Right atrium auricular region (tissue), 2 donors: ENCODE data around the gene OS9. TPM values are rescaled to one million over a fixed set of nuclear protein-coding genes. Genes with fewer than 3 reads are reported as not detected.

ENCODE experiments used
- DNase-seq: peaks from one replicate; pipeline ENCODE4 v3.0.0-alpha.2; 2019; ENCODE audit warnings: low spot score
- H3K27ac ChIP-seq, 2 donors: fragments of 200-600 bp; sonication (generic); 1 replicate in 1 of 2; 2 replicates in 1 of 2; pipeline ENCODE4 v1.5.1; 2016 to 2019
- H3K27me3 ChIP-seq, 2 donors: fragments of 200-600 bp; sonication (generic); one replicate each; pipeline versions ENCODE4 v1.5.1 to v1.6.0; 2017 to 2019
- H3K36me3 ChIP-seq: fragments of 200-600 bp; sonication (generic); one replicate; pipeline ENCODE4 v1.5.1; 2016
- H3K4me1 ChIP-seq, 2 donors: fragments of 200-600 bp; sonication (generic); one replicate each; pipeline versions ENCODE4 v1.5.1 to v1.6.0; 2017 to 2019
- H3K4me3 ChIP-seq, 2 donors: fragments of 200-600 bp; sonication (generic); 1 replicate in 1 of 2; 2 replicates in 1 of 2; pipeline ENCODE4 v1.5.1; 2017 to 2019; ENCODE audit warnings: mild to moderate bottlenecking in 1 of 2, moderate library complexity in 1 of 2
- H3K9me3 ChIP-seq, 2 donors: fragments of 200-600 bp; sonication (generic); one replicate each; pipeline ENCODE4 v1.5.1; 2019
- CTCF ChIP-seq, 2 donors: fragments of 200-600 bp; sonication (generic); IDR thresholded peaks; one replicate each; pipeline ENCODE4 v1.5.1; 2019; ENCODE audit warnings: antibody characterized with exemption in 2 of 2
- total RNA-seq, 2 donors: library from RNA; depleted of rRNA; stranded (reverse); fragments of >200 nt; gene quantifications; one replicate each; pipeline ENCODE4 v1.1.0, GENCODE V29; 2016

OS9 gene
- total RNA-seq, 2 donors from 2014 or later, result 161 to 173 TPM

- TF ChIP-seq CTCF (IDR thresholded peaks at IDR 0.05), result no peak
- Histone ChIP-seq H3K36me3 (peaks cover 54% of the 10 kb centered on the region), H3K27me3 (no peaks in the 10 kb centered on the region), H3K4me1 (no peaks in the 10 kb centered on the region), H3K9me3 (no peaks in the 10 kb centered on the region), H3K27ac (no peak overlapping the region), H3K4me3 (no peak overlapping the region)
- DNase-seq, result peak; percentile 36
Observed at GRCh38 chr12:57715786-57716185, 21.9 kb downstream of the OS9 start.

- Histone ChIP-seq H3K4me3 (no peak overlapping the region), H3K4me1 (no peaks in the 10 kb centered on the region), H3K27me3 (no peaks in the 10 kb centered on the region), H3K36me3 (peaks cover 59% of the 10 kb centered on the region), H3K27ac (no peak overlapping the region), H3K9me3 (no peaks in the 10 kb centered on the region)
- no peak for TF ChIP-seq CTCF (IDR thresholded peaks at IDR 0.05)
- DNase-seq, result peak; percentile 26
Observed at GRCh38 chr12:57716305-57716704, 22.4 kb downstream of the OS9 start.

- H3K36me3 ChIP-seq, result peaks cover 64% of the 10 kb centered on the region
- no peaks in the 10 kb centered on the region for H3K27me3 ChIP-seq
- no peaks in the 10 kb centered on the region for H3K4me1 ChIP-seq
- DNase-seq, result peak; percentile 9
- no peak for TF ChIP-seq CTCF (IDR thresholded peaks at IDR 0.05)
- no peaks in the 10 kb centered on the region for H3K9me3 ChIP-seq
- no peak overlapping the region for H3K4me3 ChIP-seq
- no peak overlapping the region for H3K27ac ChIP-seq
Observed at GRCh38 chr12:57717131-57717530, 23.2 kb downstream of the OS9 start.

- TF ChIP-seq CTCF (IDR thresholded peaks at IDR 0.05), result no peak
- H3K27me3 ChIP-seq, result no peaks in the 10 kb centered on the region
- H3K4me3 ChIP-seq, result no peak overlapping the region
- DNase-seq, result peak; percentile 42
- no peaks in the 10 kb centered on the region for H3K4me1 ChIP-seq
- no peaks in the 10 kb centered on the region for H3K9me3 ChIP-seq
- peaks cover 64% of the 10 kb centered on the region for H3K36me3 ChIP-seq
- H3K27ac ChIP-seq, result no peak overlapping the region
Observed at GRCh38 chr12:57717846-57718640, 24.1 kb downstream of the OS9 start.

GRCh38 chr12:57718641-57719528, 25.0 kb downstream of the OS9 start:
- no peak overlapping the region for H3K4me3 ChIP-seq
- H3K27ac ChIP-seq, result no peak overlapping the region
- TF ChIP-seq CTCF (IDR thresholded peaks at IDR 0.05), result no peak
- H3K9me3 ChIP-seq, result no peaks in the 10 kb centered on the region
- DNase-seq, result peak; percentile 30
- no peaks in the 10 kb centered on the region for H3K4me1 ChIP-seq
- peaks cover 64% of the 10 kb centered on the region for H3K36me3 ChIP-seq
- no peaks in the 10 kb centered on the region for H3K27me3 ChIP-seq
